Panc1 (cell line): ENCODE measurements around the gene ISG20L2. TPM values are rescaled to one million over a fixed set of nuclear protein-coding genes. Genes with fewer than 3 reads are reported as not detected.

Experiments used
- ATAC-seq: fragments of 200-7000 bp; cut with Tn5 transposase; 2 replicates; pipeline ENCODE4 v1.9.1; 2020; ENCODE audit warnings: mild to moderate bottlenecking, moderate library complexity
- BruUV-seq: library from RNA; stranded (reverse); fragments of 400-500 nt; replicated peaks from 2 replicates; lab custom pipeline; 2021; lab: Mats Ljungman, UMichigan
- CTCF ChIA-PET: fragments of 300-600 bp; sonication (Branson Sonifier 250); formaldehyde crosslinking; loops from one replicate; lab custom pipeline; 2022; ENCODE audit warnings: antibody characterized with exemption; lab: Charles Lee
- POLR2A ChIA-PET: fragments of 300-600 bp; sonication (Branson Sonifier 250); formaldehyde crosslinking; loops from one replicate; lab custom pipeline; 2022; ENCODE audit warnings: antibody characterized with exemption; lab: Charles Lee
- DNase-seq: peaks from one replicate; pipeline ENCODE4 v3.0.0-alpha.2; 2010; ENCODE audit warnings: low read depth, low spot score
- H3K27ac ChIP-seq: 2 replicates; pipeline ENCODE4 v1.5.1; 2011; ENCODE audit warnings: mild to moderate bottlenecking, low read length, inconsistent platforms
- H3K27me3 ChIP-seq: fragments of 200-500 bp; sonication (Bioruptor generic); 2 replicates; pipeline ENCODE4 v1.6.0; 2014; ENCODE audit warnings: low read length, inconsistent platforms; ENCODE audit not compliant: control insufficient read depth, insufficient read depth
- H3K36me3 ChIP-seq: fragments of 200-500 bp; sonication (Bioruptor generic); 2 replicates; pipeline ENCODE4 v1.5.1; 2014; ENCODE audit warnings: inconsistent platforms, mild to moderate bottlenecking, low read length, moderate library complexity; ENCODE audit not compliant: control insufficient read depth, insufficient read depth
- H3K4me1 ChIP-seq: 2 replicates; pipeline ENCODE4 v1.5.1; 2011; ENCODE audit warnings: inconsistent platforms, mild to moderate bottlenecking, low read length, moderate library complexity; ENCODE audit not compliant: control insufficient read depth, insufficient read depth
- H3K4me3 ChIP-seq, 2 experiments: 2 replicates each; pipeline ENCODE4 v1.5.1; 2011 to 2012; ENCODE audit warnings: low read depth in 2 of 2, low read length in 2 of 2, mild to moderate bottlenecking in 2 of 2, inconsistent platforms in 1 of 2, moderate library complexity in 1 of 2
- H3K9me3 ChIP-seq: fragments of 200-500 bp; sonication (Bioruptor generic); 2 replicates; pipeline ENCODE4 v1.5.1; 2014; ENCODE audit warnings: low read depth, mild to moderate bottlenecking, inconsistent platforms, low read length, moderate library complexity; ENCODE audit not compliant: control insufficient read depth, insufficient read depth
- CTCF ChIP-seq: fragments of 450-650 bp; IDR thresholded peaks from 2 replicates; pipeline ENCODE4 v1.5.1; 2017; ENCODE audit warnings: mild to moderate bottlenecking
- POLR2AphosphoS5 ChIP-seq: IDR thresholded peaks from 2 replicates; pipeline ENCODE4 v1.6.1; 2012; ENCODE audit warnings: mild to moderate bottlenecking, low read depth, low read length, moderate library complexity
- REST ChIP-seq, 2 experiments: IDR thresholded peaks; 2 replicates each; pipeline ENCODE4 v1.6.1; 2011 to 2012; ENCODE audit warnings: low read depth in 2 of 2, control low read depth in 1 of 2, low read length in 1 of 2, mild to moderate bottlenecking in 1 of 2, moderate library complexity in 1 of 2; ENCODE audit not compliant: insufficient read depth in 1 of 2
- SIN3A ChIP-seq: IDR thresholded peaks from 2 replicates; pipeline ENCODE4 v1.6.1; 2012; ENCODE audit warnings: low read depth, mild to moderate bottlenecking, low read length, moderate library complexity, borderline replicate concordance; ENCODE audit not compliant: insufficient read depth
- TCF7L2 ChIP-seq: IDR thresholded peaks from 2 replicates; pipeline ENCODE4 v1.6.1; 2011; ENCODE audit warnings: mild to moderate bottlenecking, low read depth, low read length, inconsistent platforms
- in situ Hi-C: cut with HindIII; loops from 2 replicates; pipeline ENCODE4 v1.10.0; 2016; ENCODE audit warnings: low sequenced_read_pairs, low pct_unique_long_range_greater_than_20kb
- intact Hi-C: fragments of 100-400 bp; cut with micrococcal nuclease; formaldehyde crosslinking; loops from one replicate; pipeline ENCODE4 v1.10.0; 2022; ENCODE audit not compliant: unreplicated experiment
- total RNA-seq: library from RNA; stranded (reverse); gene quantifications from one replicate; pipeline ENCODE4 v1.2.1, GENCODE V29; 2021; ENCODE audit not compliant: unreplicated experiment

Gene ISG20L2
- total RNA-seq, 1 experiment from 2014 or later, result 40.6 TPM

- ChIA-PET CTCF (interaction anchor here (0.7 to 5.7 kb wide), 4 partner anchors 25 to 73 kb away, joined by 3 to 118 read pairs (median 13); no protein-coding TSS in a partner anchor), POLR2A (interaction anchor here (1.6 kb wide), 1 partner anchor 13 kb away, joined by 6 read pairs; the partner anchor contains the start of gene CRABP2)
- Histone ChIP-seq H3K36me3 (no peaks in the 10 kb centered on the region), H3K27ac (peak overlapping the region; percentile 95), H3K4me3 (peak overlapping the region in 1 of 2 experiments; percentile 5; a peak in 1 of 4 replicates), H3K9me3 (no peaks in the 10 kb centered on the region), H3K4me1 (peaks cover 76% of the 10 kb centered on the region), H3K27me3 (no peaks in the 10 kb centered on the region)
- no TSS peak for BruUV-seq
- ATAC-seq, result no peak
- intact Hi-C loops (loop anchor here (10.0 kb wide), 1 partner anchor 172 kb away; the partner anchor contains the start of gene NTRK1), in situ Hi-C loops (no loop called here)
- TF ChIP-seq POLR2AphosphoS5 (0 out of 2 replicates have a peak, but pooled peaks have one; percentile 8), SIN3A (no peak), TCF7L2 (peak; percentile 56)
- no peak for DNase-seq
These were observed 35.4 kb downstream of the ISG20L2 start for GRCh38 chr1:156692925-156693847.

- ATAC-seq, result no peak
These were observed 36.1 kb downstream of the ISG20L2 start for GRCh38 chr1:156692441-156692924.

More at GRCh38 chr1:156692441-156692924, 36.1 kb downstream of the ISG20L2 start:
- H3K4me3 ChIP-seq, result peak overlapping the region in 1 of 2 experiments; percentile 14; a peak in 2 of 4 replicates
- no TSS peak for BruUV-seq
- no peaks in the 10 kb centered on the region for H3K36me3 ChIP-seq
- H3K9me3 ChIP-seq, result no peaks in the 10 kb centered on the region
- POLR2A ChIA-PET, result interaction anchor here (0.5 to 1.6 kb wide), 2 partner anchors 14 to 63 kb away, joined by 6 read pairs; partner anchors contain the start of gene CRABP2
- in situ Hi-C loops (no loop called here), intact Hi-C loops (loop anchor here (10.0 kb wide), 1 partner anchor 172 kb away; the partner anchor contains the start of gene NTRK1)
- H3K27me3 ChIP-seq, result no peaks in the 10 kb centered on the region
- no peak for DNase-seq
- H3K4me1 ChIP-seq, result peaks cover 69% of the 10 kb centered on the region
- peak overlapping the region; percentile 95 for H3K27ac ChIP-seq
- CTCF ChIA-PET, result interaction anchor here (0.8 to 5.7 kb wide), 4 partner anchors 14 to 34 kb away, joined by 3 to 118 read pairs (median 52); partner anchors contain the start of genes CRABP2 and NES
- TF ChIP-seq POLR2AphosphoS5 (peak; percentile 34; the same call in 1 of the 2 replicates), REST (IDR thresholded peaks at IDR 0.05; ENCODE audit: insufficient read depth in 1 of 2, low read depth in 2 of 2, low read length in 1 of 2) (no peak), CTCF (no peak)
